ENCODE results near the gene SEPTIN8.

- no peak for TF ChIP-seq CTCF (conservative IDR thresholded peaks at IDR 0.05; ENCODE audit: low read length)
- TF ChIP-seq EZH2phosphoT487 (IDR thresholded peaks at IDR 0.05; ENCODE audit: borderline replicate concordance) = no peak
These were observed 20.6 kb upstream of the SEPTIN8 start for GRCh38 chr5:132797651-132798050.
